ENCODE data around the gene PPM1H.

PPM1H gene

DNA sequence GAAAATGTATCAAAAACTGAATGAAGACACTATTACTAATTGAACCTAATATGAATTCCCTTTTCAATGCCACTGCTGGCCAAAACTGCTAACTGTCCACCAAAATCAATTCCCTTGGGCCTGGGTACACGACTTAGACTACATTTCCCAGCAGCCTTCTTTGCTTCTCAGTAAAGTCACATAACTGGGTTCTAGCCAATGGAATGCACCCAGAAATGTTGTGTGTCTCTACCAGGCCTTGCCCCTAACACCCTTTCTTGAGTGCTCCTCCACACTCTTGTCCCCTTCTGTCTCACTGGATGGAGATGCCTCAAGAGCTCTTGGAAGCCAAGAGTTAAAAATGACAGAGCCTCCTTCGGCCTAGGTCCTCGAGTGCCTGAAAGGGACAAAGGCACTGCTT, 156.8 kb downstream of the PPM1H start:
- TF ChIP-seq, protein P1, sequence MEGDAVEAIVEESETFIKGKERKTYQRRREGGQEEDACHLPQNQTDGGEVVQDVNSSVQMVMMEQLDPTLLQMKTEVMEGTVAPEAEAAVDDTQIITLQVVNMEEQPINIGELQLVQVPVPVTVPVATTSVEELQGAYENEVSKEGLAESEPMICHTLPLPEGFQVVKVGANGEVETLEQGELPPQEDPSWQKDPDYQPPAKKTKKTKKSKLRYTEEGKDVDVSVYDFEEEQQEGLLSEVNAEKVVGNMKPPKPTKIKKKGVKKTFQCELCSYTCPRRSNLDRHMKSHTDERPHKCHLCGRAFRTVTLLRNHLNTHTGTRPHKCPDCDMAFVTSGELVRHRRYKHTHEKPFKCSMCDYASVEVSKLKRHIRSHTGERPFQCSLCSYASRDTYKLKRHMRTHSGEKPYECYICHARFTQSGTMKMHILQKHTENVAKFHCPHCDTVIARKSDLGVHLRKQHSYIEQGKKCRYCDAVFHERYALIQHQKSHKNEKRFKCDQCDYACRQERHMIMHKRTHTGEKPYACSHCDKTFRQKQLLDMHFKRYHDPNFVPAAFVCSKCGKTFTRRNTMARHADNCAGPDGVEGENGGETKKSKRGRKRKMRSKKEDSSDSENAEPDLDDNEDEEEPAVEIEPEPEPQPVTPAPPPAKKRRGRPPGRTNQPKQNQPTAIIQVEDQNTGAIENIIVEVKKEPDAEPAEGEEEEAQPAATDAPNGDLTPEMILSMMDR (conservative IDR thresholded peaks at IDR 0.05; ENCODE audit: low read depth, low read length): no peak
- DNase-seq (ENCODE audit: low read depth): no peak
- H3K4me3 ChIP-seq (ENCODE audit: low read length): no peak overlapping the region

DNA sequence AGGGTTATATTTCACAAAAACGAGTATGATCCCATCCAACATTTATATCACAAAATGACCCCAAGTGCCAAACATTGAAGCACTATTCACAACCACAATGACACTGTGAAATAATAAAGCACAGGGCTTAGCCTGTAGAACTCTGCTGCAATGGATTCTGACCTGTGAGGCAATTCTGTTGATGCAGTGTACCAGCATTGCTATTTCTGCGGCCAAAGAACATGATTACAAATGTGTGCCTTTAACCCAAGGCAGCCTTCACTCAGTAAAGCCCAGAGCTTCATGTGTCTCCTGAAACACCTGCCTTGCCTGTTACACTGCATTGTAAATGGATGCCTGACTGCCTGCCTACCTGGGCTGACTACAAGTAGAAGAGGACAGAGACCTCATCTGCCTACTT, 158.0 kb downstream of the PPM1H start:
- H3K4me3 ChIP-seq (ENCODE audit: low read length): no peak overlapping the region
- TF ChIP-seq, protein P1 (conservative IDR thresholded peaks at IDR 0.05; ENCODE audit: low read depth, low read length): no peak
- no peak for DNase-seq (ENCODE audit: low read depth)

DNA sequence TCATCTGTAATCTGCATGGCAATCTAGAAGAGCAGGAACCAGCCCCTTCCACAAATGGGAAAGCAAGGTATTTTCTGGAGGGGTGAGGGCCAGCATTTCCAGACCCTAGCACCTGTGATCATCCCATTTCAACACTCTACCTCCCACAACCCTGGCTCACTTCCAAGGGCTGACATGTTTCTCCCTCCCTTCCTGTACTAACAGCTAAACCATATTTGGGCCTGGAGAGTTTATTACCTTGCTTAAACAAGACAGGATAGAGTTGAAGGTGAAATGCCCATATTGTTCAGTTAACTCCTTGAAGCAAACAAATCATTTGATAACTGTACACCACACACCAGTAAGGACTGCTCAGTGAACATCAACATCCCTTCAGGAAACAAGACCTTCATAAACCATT, 158.4 kb downstream of the PPM1H start:
- DNase-seq (ENCODE audit: low read depth): no peak
- TF ChIP-seq, protein P1 (conservative IDR thresholded peaks at IDR 0.05; ENCODE audit: low read depth, low read length): no peak
- H3K4me3 ChIP-seq (ENCODE audit: low read length): no peak overlapping the region

DNA sequence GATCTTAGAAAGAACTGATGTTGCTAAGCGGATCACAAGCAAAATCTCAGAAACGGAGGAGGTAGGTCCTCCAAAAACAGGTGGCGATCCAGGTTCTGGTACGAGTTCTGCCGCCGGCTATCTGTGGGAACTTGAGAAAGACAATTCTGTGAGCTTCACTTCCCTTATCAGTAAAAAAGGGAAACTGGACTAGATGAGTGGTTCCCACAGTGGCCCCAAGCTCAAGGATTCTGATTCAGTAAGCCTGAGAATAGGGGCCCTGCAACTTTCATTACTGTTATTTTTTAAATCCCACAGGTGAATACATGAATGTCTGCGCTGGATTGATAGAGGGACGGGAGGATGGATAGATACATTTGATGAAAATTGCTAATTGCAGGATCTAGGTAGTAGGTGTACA, 160.2 kb downstream of the PPM1H start:
- TF ChIP-seq, protein P1 (conservative IDR thresholded peaks at IDR 0.05; ENCODE audit: low read depth, low read length): no peak
- DNase-seq (ENCODE audit: low read depth): no peak
- no peak overlapping the region for H3K4me3 ChIP-seq (ENCODE audit: low read length)

DNA sequence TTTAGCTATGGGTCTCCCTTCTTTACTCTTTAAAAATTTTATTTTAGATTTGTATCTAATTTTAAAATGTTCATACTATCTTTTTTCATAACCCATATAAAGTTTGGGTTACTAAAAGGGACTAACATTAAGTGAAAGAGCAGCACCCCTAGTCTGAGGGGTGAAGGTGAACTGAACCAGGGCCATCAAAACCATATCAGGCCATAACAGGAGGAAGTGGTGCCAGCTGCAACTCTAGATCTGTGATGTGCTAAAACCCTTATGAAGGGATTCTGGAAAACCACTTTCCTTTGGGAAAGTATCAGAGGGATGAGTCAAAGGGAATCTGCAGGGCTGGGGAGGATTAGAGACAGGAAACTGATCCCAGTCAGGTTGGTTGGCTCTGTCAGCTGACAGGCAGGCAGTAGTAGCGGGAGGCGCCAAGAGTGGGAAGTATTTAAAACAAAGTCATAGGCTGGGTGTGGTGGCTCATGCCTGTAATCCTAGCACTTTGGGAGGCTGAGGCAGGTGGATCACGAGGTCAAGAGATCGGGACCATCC, 162.5 kb downstream of the PPM1H start:
- no peak overlapping the region for H3K4me3 ChIP-seq (ENCODE audit: low read length)
- no peak for DNase-seq (ENCODE audit: low read depth)
- TF ChIP-seq, protein P1 (conservative IDR thresholded peaks at IDR 0.05; ENCODE audit: low read depth, low read length): no peak

DNA sequence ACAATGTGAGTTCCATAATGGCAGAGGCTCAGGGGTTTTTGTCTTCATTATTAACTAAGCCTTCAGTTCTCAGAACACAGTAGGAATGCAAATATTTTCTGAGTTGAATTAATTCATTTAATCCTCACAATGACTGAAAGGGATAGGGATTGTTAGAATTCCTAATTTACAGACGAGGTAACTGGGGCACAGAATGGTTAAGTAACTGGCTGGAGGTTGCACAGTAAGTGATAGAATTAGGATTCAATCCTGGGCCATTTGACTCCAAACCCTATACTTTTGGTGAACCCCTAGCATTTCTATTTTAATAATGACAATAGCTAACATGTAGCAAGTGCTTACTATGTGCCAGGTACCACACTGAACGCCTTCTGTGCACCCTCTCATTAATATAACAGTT, 163.1 kb downstream of the PPM1H start:
- DNase-seq (ENCODE audit: low read depth): no peak
- TF ChIP-seq, protein P1 (conservative IDR thresholded peaks at IDR 0.05; ENCODE audit: low read depth, low read length): no peak
- H3K4me3 ChIP-seq (ENCODE audit: low read length): no peak overlapping the region

DNA sequence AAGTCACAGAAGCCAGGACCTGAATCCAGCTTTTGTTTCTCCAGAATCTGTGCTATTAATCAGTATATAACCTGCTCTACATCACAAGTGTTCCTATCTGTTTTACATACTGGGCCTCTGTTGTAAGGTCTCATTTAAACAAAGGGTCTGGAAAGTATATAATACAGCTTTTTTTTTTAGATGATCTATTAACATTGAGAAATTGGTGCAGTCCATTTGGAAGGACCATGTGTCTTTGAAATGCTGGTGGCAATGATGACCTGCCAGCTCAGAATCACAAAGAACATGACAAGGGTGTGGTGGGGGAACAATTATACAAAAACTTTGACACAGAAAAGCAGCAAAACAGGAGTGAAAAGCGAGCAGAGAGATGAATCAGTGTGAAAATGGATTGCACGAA, 164.6 kb downstream of the PPM1H start:
- TF ChIP-seq, protein P1 (conservative IDR thresholded peaks at IDR 0.05; ENCODE audit: low read depth, low read length): no peak
- DNase-seq (ENCODE audit: low read depth): no peak
- H3K4me3 ChIP-seq (ENCODE audit: low read length): no peak overlapping the region

All from retinal pigment epithelial cell (primary cell).